Adrenal gland (tissue), 5 donors: ENCODE data around the gene TCN1.

ENCODE experiments used
- CTCF ChIP-seq, 6 experiments: fragments of 450-650 bp in 4 of 6; fragments of 200-600 bp in 2 of 6; sonication (generic) in 1 of 6; IDR thresholded peaks; 1 replicate in 5 of 6; 2 replicates in 1 of 6; pipeline versions ENCODE4 v1.5.1 to v1.8.0; 2016 to 2021; ENCODE audit warnings: antibody characterized with exemption in 6 of 6, mild to moderate bottlenecking in 2 of 6, moderate library complexity in 1 of 6
- POLR2A ChIP-seq, 2 donors: fragments of 450-650 bp; IDR thresholded peaks; one replicate each; pipeline ENCODE4 v1.6.1; 2017; ENCODE audit warnings: antibody characterized with exemption in 2 of 2, mild to moderate bottlenecking in 2 of 2, moderate library complexity in 1 of 2
- donor health status: DM: no; HTN: no; CAD: no.

GRCh38 chr11:59822989-59823566 lies 43.2 kb downstream of the TCN1 start:
- TF ChIP-seq CTCF (IDR thresholded peaks at IDR 0.05) = peak; percentile 46 to 69 (median 62)
- no peak for TF ChIP-seq POLR2A (IDR thresholded peaks at IDR 0.05)
